ENCODE data around the gene AFF3. TPM values are rescaled to one million over a fixed set of nuclear protein-coding genes. Genes with fewer than 3 reads are reported as not detected.

The AFF3 gene
- 0.05 and 0.19 TPM in 2 replicates for total RNA-seq

GRCh38 chr2:100142393-100142792 is at the start of gene AFF3:
Gene AFF3 (minus strand): TSS chr2:100142590. CDS start chr2:100104454, 38,136 bp downstream.

Other genes starting within 250 kb of the AFF3 start
- 0.24 and 0.44 TPM in 2 replicates for gene LONRF2, start 179.9 kb upstream of the AFF3 start, total RNA-seq

Data from cardiac ventricle fibroblast (primary cell).